Body of pancreas (tissue), 4 donors: ENCODE results near the gene SERPINB6.

Source experiments
- CTCF ChIP-seq, 7 experiments: fragments of 450-650 bp in 4 of 7; fragments of 200-600 bp in 3 of 7; sonication (generic) in 3 of 7; IDR thresholded peaks; one replicate each; pipeline ENCODE4 v1.5.1; 2016 to 2019; ENCODE audit warnings: antibody characterized with exemption in 7 of 7
- POLR2A ChIP-seq, 3 donors: fragments of 450-650 bp; IDR thresholded peaks; one replicate each; pipeline ENCODE4 v1.6.1; 2016; ENCODE audit warnings: antibody characterized with exemption in 3 of 3, mild to moderate bottlenecking in 2 of 3

DNA sequence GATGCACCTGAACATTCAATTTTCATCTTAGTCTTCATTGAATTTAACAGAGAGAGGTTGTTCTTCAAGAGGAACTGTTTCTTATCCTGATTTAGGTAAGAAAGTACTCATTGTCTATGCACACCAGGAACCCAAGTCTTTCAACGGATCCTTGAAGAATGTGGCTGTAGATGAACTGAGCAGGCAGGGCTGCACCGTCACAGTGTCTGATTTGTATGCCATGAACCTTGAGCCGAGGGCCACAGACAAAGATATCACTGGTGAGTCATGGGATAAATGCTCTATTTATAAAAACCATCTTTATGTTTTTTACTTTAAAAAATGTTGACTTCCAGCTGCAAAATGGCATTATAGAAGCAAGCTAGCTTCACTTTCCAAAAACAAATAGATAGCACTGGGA, 38.6 kb upstream of the SERPINB6 start:
- TF ChIP-seq POLR2A (IDR thresholded peaks at IDR 0.05): no peak
- no peak for TF ChIP-seq CTCF (IDR thresholded peaks at IDR 0.05)
